ENCODE measurements around the gene DMRT3.

GRCh38 chr9:967436-967835 lies 9.0 kb upstream of the DMRT3 start:
- TF ChIP-seq TAF1 (IDR thresholded peaks at IDR 0.05; ENCODE audit: borderline replicate concordance, low read depth, low read length), result no peak
- no peak for TF ChIP-seq POLR2A (IDR thresholded peaks at IDR 0.05; ENCODE audit: low read depth, low read length)
- no peak for TF ChIP-seq POLR2AphosphoS5 (IDR thresholded peaks at IDR 0.05; ENCODE audit: low read depth, low read length)
